Measurements from ENCODE around the gene SPINK5. TPM values are rescaled to one million over a fixed set of nuclear protein-coding genes. Genes with fewer than 3 reads are reported as not detected.

Gene SPINK5
- polyA plus RNA-seq, 3 donors = not detected

DNA sequence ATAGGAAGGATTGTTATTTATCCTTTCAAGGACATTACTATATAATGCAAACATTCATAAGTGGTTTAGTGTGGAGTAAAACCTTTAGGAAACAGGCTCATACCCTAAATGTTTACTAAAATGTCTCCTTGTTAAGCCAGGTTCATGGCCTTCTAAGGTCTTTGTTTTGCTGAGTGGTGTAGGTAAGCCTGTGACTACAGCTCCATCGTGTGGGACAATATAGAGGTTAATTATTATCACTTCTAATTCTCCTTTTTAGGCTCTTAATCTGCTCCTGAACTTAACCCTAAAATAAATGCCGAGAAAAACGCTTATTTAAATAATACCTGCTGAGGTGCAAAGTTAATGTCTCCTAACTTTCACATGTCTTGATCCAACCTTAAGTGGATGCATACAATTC, 43.8 kb downstream of the SPINK5 start:
- Histone ChIP-seq H3K27ac (ENCODE audit: low read depth in 1 of 2, low read length in 2 of 2) (no peak overlapping the region), H3K4me2 (replicated peaks; ENCODE audit: extremely low read depth, low read length, poor library complexity, severe bottlenecking) (no peak overlapping the region), H3K4me1 (ENCODE audit: control insufficient read depth in 1 of 2, insufficient read depth in 2 of 2, low read length in 2 of 2) (no peaks in the 10 kb centered on the region), H3K9me3 (replicated peaks in 1 of 2; ENCODE audit: control insufficient read depth in 1 of 2, insufficient read depth in 1 of 2, low read length in 2 of 2) (no peaks in the 10 kb centered on the region), H3K27me3 (ENCODE audit: control insufficient read depth in 2 of 2, insufficient read depth in 2 of 2, low read length in 2 of 2) (no peaks in the 10 kb centered on the region), H4K20me1 (ENCODE audit: insufficient read depth, low read length) (no peaks in the 10 kb centered on the region), H3K79me2 (ENCODE audit: insufficient read depth, low read length) (no peaks in the 10 kb centered on the region), H2AFZ (ENCODE audit: insufficient read depth, low read depth, low read length, poor library complexity, severe bottlenecking) (no peak overlapping the region), H3K4me3 (replicated peaks in 1 of 3; ENCODE audit: low read depth in 2 of 3, low read length in 3 of 3) (no peak overlapping the region), H3K36me3 (replicated peaks in 1 of 2; ENCODE audit: control insufficient read depth in 1 of 2, insufficient read depth in 2 of 2, low read length in 2 of 2) (no peaks in the 10 kb centered on the region), H3K9ac (ENCODE audit: insufficient read depth, low read length, poor library complexity, severe bottlenecking) (no peak overlapping the region)
- Mint-ChIP-seq H3K27ac (no peak overlapping the region), H3K4me1 (no peaks in the 10 kb centered on the region), H3K36me3 (no peaks in the 10 kb centered on the region), H3K4me3 (no peak overlapping the region), H3K9me3 (no peaks in the 10 kb centered on the region), H3K27me3 (ENCODE audit: low read depth in 3 of 3) (peaks cover 0 to 5% (median 0%) of the 10 kb centered on the region in 3 donors)
- intact Hi-C loops (cut with micrococcal nuclease) = no loop called here
- TF ChIP-seq, protein P1, sequence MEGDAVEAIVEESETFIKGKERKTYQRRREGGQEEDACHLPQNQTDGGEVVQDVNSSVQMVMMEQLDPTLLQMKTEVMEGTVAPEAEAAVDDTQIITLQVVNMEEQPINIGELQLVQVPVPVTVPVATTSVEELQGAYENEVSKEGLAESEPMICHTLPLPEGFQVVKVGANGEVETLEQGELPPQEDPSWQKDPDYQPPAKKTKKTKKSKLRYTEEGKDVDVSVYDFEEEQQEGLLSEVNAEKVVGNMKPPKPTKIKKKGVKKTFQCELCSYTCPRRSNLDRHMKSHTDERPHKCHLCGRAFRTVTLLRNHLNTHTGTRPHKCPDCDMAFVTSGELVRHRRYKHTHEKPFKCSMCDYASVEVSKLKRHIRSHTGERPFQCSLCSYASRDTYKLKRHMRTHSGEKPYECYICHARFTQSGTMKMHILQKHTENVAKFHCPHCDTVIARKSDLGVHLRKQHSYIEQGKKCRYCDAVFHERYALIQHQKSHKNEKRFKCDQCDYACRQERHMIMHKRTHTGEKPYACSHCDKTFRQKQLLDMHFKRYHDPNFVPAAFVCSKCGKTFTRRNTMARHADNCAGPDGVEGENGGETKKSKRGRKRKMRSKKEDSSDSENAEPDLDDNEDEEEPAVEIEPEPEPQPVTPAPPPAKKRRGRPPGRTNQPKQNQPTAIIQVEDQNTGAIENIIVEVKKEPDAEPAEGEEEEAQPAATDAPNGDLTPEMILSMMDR (IDR thresholded peaks at IDR 0.05) = no peak
- no CpG with 5 or more reads among the region's 3 CpGs for WGBS (ENCODE audit: insufficient coverage)
- DNase-seq = no peak

DNA sequence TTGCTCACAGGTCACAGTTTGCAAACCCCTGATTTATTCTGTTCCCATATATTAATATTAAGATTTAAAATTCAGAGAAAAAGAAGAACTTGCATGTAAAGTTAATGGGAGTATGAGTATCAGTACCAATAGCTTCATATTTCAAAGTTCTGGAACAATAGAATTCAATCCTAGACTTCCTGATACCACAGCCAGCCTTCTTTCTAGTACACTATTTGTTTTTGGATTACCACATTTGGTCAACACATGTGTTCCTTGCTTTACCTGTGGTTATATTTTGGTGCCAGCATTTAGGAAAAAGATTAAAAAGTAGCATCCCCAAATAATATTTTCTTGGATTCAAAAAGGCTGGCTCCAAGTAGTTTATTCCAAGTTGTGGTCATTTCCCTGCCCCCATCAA, 49.5 kb downstream of the SPINK5 start:
- Histone ChIP-seq H3K9me3 (replicated peaks in 1 of 2; ENCODE audit: control insufficient read depth in 1 of 2, insufficient read depth in 1 of 2, low read length in 2 of 2) (no peaks in the 10 kb centered on the region), H3K4me3 (replicated peaks in 1 of 3; ENCODE audit: low read depth in 2 of 3, low read length in 3 of 3) (no peak overlapping the region), H3K27ac (ENCODE audit: low read depth in 1 of 2, low read length in 2 of 2) (no peak overlapping the region), H3K79me2 (ENCODE audit: insufficient read depth, low read length) (no peaks in the 10 kb centered on the region), H3K27me3 (ENCODE audit: control insufficient read depth in 2 of 2, insufficient read depth in 2 of 2, low read length in 2 of 2) (no peaks in the 10 kb centered on the region), H3K4me1 (ENCODE audit: control insufficient read depth in 1 of 2, insufficient read depth in 2 of 2, low read length in 2 of 2) (no peaks in the 10 kb centered on the region), H3K36me3 (replicated peaks in 1 of 2; ENCODE audit: control insufficient read depth in 1 of 2, insufficient read depth in 2 of 2, low read length in 2 of 2) (no peaks in the 10 kb centered on the region), H4K20me1 (ENCODE audit: insufficient read depth, low read length) (no peaks in the 10 kb centered on the region), H3K4me2 (replicated peaks; ENCODE audit: extremely low read depth, low read length, poor library complexity, severe bottlenecking) (no peak overlapping the region), H3K9ac (ENCODE audit: insufficient read depth, low read length, poor library complexity, severe bottlenecking) (no peak overlapping the region), H2AFZ (ENCODE audit: insufficient read depth, low read depth, low read length, poor library complexity, severe bottlenecking) (no peak overlapping the region)
- Mint-ChIP-seq H3K27me3 (ENCODE audit: low read depth in 3 of 3) (peaks cover 0 to 5% (median 0%) of the 10 kb centered on the region in 3 donors), H3K4me1 (no peaks in the 10 kb centered on the region), H3K36me3 (no peaks in the 10 kb centered on the region), H3K4me3 (no peak overlapping the region), H3K9me3 (no peaks in the 10 kb centered on the region), H3K27ac (no peak overlapping the region)
- TF ChIP-seq, protein P1 (IDR thresholded peaks at IDR 0.05) = no peak
- DNase-seq = no peak
- intact Hi-C loops (cut with micrococcal nuclease) = no loop called here
